Inferior parietal cortex (tissue), 1 donor: ENCODE results near the gene N4BP2L2.

ENCODE experiments used
- DNase-seq: peaks from one replicate; pipeline ENCODE4 v3.0.0-alpha.2; 2016; ENCODE audit errors: extremely low spot score

Gene N4BP2L2

DNA sequence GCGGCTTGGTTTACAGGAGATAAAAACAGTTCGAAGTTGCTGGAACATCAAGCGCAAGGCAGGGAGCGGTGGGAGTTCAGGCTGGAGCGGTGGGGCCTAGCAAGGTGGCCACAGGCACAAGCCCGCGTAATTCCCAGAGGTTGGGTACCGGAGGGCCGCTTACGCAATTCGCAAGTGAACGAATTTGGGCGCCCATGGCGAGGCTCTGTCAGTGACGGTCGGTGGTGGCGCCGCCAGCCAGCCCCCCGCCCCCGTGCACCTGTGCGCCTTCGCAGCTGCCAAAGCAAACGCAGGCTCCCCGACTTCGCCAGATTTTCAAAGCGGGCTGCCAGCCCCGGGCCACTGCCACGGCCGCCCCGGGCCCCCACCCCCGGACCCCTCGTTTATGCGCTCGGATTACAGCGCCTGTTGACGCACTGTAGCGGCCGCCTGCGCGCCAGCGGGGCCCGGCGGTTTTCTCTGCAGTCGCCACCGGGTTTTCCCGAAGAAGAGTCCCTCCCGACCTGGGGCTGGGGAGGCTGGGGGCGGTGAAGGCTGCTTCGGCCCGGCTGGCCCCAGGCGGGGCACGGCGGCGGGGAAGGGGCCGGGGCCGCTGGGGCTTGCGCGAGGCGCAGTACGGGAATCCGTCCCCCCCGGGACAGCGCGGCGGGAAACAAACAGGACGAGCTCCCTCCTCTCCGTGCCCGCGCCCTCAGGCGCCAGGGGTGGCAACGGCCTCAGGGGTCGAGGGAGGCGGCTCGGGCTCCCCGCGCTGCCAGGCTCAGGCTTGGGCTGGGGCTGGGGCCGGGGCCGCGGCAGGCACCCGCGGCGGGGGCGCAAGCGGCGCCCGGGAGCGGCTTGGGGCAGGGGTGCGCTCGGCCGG is 111.4 kb downstream of the N4BP2L2 start:
- DNase-seq: no peak

DNA sequence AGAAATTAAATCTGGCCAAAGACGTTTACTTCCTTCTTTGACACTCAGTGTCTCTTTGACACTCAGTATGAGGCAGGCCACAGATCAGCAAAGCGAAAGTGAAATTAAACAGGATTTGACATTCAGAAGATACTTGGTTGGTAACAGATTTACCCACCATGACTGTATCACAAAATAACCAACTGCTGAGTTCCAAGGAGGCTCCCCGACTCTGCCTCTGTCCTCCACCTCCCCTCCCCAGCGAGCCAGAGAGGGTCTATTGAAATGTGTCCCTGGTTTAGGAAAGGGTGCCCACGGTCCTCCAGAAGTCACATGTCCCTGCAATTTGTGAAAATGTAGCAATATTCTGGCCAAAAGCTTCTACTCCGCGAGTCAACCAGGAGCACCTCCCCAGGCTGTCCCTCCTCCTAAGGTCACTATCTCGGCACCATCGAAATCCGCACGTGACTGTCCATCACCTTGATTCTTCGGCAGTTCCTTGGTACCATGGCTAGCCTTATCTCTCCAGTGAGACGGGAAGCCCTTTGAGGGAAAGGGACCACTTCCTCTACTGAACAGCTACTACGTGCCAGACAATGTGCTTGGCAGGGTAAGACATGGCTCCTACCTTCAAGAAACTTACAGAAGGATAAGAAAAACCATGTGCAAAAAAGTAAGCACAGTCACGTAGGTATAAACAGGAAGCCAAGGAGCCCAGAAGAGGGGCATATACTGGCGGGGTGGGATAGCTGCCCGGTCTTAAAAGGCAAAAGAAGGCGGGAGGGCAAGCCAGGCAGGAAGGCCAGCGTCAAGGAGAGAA is 112.2 kb downstream of the N4BP2L2 start:
- DNase-seq: no peak

- DNase-seq: no peak
Measured at GRCh38 chr13:32425158-32425557, 113.4 kb downstream of the N4BP2L2 start.

DNA sequence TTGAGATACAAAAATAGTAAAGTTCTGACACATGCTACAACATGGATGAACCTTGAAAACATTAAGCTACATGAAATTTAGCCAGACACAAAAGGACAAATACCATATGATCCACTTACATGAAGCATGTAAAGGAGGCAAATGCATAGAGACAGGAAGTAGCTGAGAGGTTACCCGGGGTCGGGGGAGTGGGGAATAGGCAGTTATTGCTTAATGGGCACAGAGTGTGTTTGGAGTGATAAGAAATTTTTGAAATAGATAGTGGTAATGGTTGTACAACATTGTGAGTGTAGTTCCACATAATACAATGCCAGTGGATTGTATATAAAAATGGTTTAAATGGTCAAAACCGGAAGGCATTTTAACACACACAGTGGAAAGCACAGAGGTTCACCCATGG is 115.0 kb downstream of the N4BP2L2 start:
- DNase-seq: no peak

DNA sequence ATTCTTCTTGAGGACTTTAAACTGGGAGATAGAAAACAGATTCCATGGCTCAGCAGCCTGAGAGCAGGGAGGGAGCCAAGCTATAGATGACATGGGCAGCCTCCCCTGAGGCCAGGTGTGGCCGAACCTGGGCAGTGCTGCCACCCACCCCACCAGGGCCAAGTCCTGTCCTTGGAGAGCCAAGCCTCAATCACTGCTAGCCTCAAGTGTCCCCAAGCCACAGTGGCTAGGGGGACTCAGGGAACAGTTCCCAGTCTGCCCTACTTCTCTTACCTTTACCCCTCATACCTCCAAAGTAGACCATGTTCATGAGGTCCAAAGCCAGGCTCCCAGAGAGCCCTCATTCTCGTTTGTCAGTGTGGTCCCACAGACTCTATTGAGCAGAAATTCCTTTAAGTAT is 118.7 kb downstream of the N4BP2L2 start:
- no peak for DNase-seq

- DNase-seq: no peak
Measured at GRCh38 chr13:32417995-32418394, 120.6 kb downstream of the N4BP2L2 start.

DNA sequence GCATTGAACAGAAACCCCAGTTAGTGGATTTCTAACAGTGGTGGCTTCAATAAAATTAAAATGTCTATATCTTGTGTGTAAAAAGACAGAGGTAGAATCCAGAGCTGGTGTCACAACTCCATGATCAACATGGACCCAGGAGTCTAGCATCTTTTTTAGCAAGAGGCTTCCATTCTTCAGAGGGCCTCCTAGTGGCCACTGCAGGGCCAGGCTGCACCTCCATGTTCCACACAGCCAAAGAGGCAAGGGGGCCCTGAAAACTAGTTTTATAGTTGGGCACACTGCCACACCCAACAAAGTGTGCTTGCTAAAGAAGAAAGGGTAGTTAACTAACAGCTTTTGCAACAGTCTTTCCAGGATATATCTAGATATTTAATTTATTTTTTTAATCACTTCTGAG is 123.6 kb downstream of the N4BP2L2 start:
- no peak for DNase-seq

DNA sequence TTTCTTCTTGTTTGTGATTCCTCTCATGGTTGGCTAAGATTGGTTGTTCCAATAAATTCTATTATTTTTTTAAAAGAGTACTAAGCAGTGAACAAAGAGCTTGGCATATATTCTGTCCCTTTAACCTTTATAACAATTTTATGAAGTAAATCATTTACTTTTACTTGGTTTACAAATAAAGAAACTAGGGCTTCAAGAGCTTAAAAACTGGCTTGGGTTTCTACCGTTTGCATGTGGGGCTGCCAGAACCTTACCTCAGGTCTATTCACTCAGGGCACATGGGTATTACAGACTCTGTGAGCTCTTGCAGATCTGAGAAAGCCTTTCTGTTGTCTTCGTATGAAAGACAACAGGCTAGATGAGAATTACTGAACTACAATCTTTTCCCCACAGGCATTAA is 124.0 kb downstream of the N4BP2L2 start:
- DNase-seq: no peak

- DNase-seq: no peak
Measured at GRCh38 chr13:32413284-32413683, 125.3 kb downstream of the N4BP2L2 start.

- DNase-seq: no peak
Measured at GRCh38 chr13:32409561-32410421, 128.8 kb downstream of the N4BP2L2 start.

GRCh38 chr13:32409001-32409313 is 129.6 kb downstream of the N4BP2L2 start:
- no peak for DNase-seq

- no peak for DNase-seq
Measured at GRCh38 chr13:32408296-32409000, 130.1 kb downstream of the N4BP2L2 start.

GRCh38 chr13:32407854-32408253 is 130.7 kb downstream of the N4BP2L2 start:
- DNase-seq: no peak

GRCh38 chr13:32403108-32403507 is 135.5 kb downstream of the N4BP2L2 start:
- DNase-seq: no peak

DNA sequence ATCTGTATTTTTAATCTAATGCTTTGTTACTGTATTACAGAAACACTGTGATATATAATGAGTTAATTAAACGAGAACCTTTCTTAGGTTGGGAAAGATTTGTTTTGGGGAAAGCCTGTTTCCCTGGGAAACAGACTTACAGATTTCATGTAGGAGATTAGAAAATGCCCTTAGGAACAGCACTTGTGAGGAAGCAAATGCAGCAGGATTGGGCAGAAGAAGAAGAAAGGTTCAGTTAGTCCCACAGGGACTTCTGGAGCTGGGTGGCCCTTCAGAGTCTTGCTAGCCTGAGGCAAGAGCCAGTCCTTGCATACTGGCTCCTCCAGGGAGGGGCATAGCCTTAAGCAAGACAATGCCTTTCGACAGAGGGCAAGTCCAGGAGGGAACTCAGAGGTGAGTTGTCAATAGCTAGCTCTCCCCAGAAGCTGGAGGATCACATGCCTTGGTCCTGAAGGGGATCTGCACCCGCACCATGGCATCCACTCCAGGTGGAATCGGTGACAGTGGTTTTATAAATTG is 147.4 kb downstream of the N4BP2L2 start:
- no peak for DNase-seq

GRCh38 chr13:32390484-32390883 is 148.1 kb downstream of the N4BP2L2 start:
- DNase-seq: no peak

DNA sequence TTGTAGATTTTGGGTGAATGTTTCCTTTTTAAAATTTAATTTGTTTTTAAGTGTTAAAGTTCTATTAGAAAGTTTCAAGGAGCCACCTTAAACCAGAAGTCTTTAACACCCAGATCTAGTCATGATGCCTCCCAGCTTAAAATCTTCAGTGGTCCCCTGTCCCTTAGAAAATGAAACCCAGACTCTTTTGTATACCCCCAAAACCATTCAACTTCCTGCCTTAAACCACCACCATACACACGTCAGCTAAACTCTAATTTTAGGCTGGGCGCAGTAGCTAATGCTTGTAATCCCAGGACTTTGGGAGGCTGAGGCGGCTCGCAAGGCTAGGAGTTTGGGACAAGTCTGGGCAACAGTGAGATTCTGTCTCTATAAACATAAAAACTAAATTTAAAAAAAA is 148.5 kb downstream of the N4BP2L2 start:
- DNase-seq: no peak

DNA sequence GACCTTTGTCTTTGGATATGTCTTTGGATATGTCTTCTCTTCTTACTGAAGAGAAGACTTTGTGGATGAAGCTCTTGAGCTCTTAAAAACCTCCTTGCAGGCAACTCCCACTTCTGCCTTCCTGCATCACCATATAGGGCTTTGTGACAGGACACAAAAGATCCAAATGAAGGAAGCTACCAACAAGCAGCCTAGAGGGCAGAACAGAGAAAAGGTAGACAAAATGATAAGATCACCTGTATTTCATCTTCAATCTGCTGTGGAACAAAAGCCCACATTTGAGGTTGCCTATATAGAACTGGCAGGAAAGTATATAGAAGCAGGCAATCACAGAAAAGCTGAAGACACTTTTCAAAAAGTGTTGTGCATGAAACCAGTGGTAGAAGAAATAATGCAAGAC is 153.2 kb downstream of the N4BP2L2 start:
- DNase-seq: no peak

GRCh38 chr13:32384702-32385101 is 153.9 kb downstream of the N4BP2L2 start:
- DNase-seq: no peak

DNA sequence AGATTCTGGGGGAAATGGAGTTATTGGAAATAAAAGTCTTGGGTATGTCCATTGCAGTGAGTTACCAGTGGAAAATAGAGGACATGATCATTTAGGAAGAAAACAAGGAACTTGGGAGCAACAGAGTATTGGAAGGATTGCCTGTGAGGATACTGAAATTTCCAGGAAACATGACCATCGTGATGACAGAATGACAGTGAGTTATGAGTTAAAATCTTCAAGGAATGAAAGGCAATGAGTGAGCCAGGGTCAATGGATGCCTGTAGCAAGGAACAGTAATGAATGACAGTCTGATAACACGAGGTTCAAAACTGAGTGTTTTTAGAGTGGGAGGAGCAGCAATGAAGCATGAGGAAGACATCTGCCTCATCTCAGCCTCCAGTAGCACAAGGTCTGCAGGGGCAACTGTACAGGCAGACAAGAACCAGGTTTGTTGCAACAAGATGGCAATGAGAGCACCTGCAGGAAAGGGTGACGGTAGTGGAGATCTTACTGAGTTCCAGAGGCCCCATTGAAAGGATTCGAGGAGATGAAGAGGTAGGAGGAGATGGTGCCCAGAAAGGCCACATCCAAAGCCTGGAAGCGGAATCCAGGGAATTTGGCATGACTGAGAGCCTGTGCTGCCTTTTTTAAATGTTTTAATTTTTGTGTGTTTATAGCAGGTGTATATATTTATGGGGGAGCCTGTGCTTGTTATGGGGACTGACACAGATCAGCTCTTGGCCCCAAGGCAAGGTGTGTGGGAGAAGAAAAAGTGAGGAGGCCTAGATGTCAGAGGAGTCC is 154.6 kb downstream of the N4BP2L2 start:
- no peak for DNase-seq
